Ishikawa (cell line): ENCODE results near the gene FA2H.

Experiments
- CEBPB ChIP-seq: IDR thresholded peaks from 2 replicates; pipeline ENCODE4 v1.6.1; 2012
- EP300 ChIP-seq: IDR thresholded peaks from 2 replicates; pipeline ENCODE4 v1.6.1; 2012; ENCODE audit warnings: borderline replicate concordance
- MAX ChIP-seq: IDR thresholded peaks from 2 replicates; pipeline ENCODE4 v1.6.1; 2012
- RAD21 ChIP-seq: IDR thresholded peaks from 2 replicates; pipeline ENCODE4 v1.6.1; 2012; ENCODE audit warnings: low read depth
- TAF1 ChIP-seq: IDR thresholded peaks from 2 replicates; pipeline ENCODE4 v1.6.1; 2012; ENCODE audit warnings: low read depth, mild to moderate bottlenecking
- TEAD4 ChIP-seq: IDR thresholded peaks from 2 replicates; pipeline ENCODE4 v1.6.1; 2012

DNA sequence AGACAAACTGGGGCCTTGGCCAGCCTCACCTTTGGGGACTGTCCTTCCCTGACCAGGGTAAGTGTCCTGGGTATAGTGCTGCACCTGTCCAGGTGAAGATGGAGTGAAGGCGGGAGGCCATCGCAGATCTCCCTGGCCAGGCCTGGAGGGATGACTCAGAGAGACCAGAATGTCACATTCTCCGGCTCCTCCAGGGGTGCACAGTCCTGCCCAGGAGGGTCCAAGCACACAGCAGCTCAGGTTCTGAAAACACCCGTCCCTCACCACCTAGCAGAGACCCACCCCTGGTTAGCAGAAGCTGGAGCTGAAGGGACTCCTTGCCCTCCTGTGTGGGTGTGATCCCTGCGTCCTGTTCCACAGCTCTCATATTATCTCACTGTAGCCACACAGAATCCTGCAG lies 21.9 kb downstream of the FA2H start:
- no peak for TF ChIP-seq RAD21
- no peak for TF ChIP-seq CEBPB
- no peak for TF ChIP-seq MAX
- no peak for TF ChIP-seq EP300
- TF ChIP-seq TEAD4 = no peak
- no peak for TF ChIP-seq TAF1
